Loucy (cell line): Measurements from ENCODE around the gene SORD.
A peak's percentile ranks its signal among the peaks of the same experiment; 100 is the strongest.
"Not testable (repeated sequence)": the region's sequence is repeated elsewhere in the genome, so short reads cannot be mapped to it uniquely, and the experiment has no call there.

Experiments
- H2AFZ ChIP-seq: fragments of 200-600 bp; sonication (generic); 2 replicates; pipeline ENCODE4 v1.6.0; 2016; ENCODE audit warnings: antibody characterized with exemption, mild to moderate bottlenecking, low read length, moderate library complexity
- H3F3A ChIP-seq: fragments of 200-600 bp; 2 replicates; pipeline ENCODE4 v1.6.0; 2016; ENCODE audit warnings: antibody characterized with exemption, low read depth, mild to moderate bottlenecking
- H3K27me3 ChIP-seq: fragments of 200-600 bp; sonication (generic); 2 replicates; pipeline ENCODE4 v1.6.1; 2014; ENCODE audit warnings: low read length, mild to moderate bottlenecking; ENCODE audit not compliant: insufficient read depth, poor library complexity, severe bottlenecking
- H3K36me3 ChIP-seq: fragments of 200-600 bp; sonication (generic); 2 replicates; pipeline ENCODE4 v1.6.1; 2016; ENCODE audit warnings: low read length; ENCODE audit not compliant: insufficient read depth
- H3K4me1 ChIP-seq: fragments of 200-600 bp; sonication (generic); 2 replicates; pipeline ENCODE4 v1.5.1; 2014; ENCODE audit warnings: low read length, mild to moderate bottlenecking; ENCODE audit not compliant: insufficient read depth, poor library complexity, severe bottlenecking
- H3K4me2 ChIP-seq: fragments of 200-600 bp; sonication (generic); 2 replicates; pipeline ENCODE4 v1.6.0; 2014; ENCODE audit warnings: antibody characterized with exemption, low read length, low read depth, mild to moderate bottlenecking; ENCODE audit not compliant: poor library complexity, severe bottlenecking
- H3K4me3 ChIP-seq: fragments of 200-600 bp; sonication (generic); 2 replicates; pipeline ENCODE4 v1.5.1; 2014; ENCODE audit warnings: low read length, mild to moderate bottlenecking, mixed read lengths; ENCODE audit not compliant: poor library complexity, severe bottlenecking
- H3K79me2 ChIP-seq: fragments of 200-600 bp; sonication (generic); 2 replicates; pipeline ENCODE4 v1.6.1; 2014; ENCODE audit warnings: low read length; ENCODE audit not compliant: insufficient read depth
- H3K9ac ChIP-seq: fragments of 200-600 bp; sonication (generic); 2 replicates; pipeline ENCODE4 v1.6.0; 2014; ENCODE audit warnings: mild to moderate bottlenecking, low read depth, low read length, moderate library complexity; ENCODE audit not compliant: poor library complexity, severe bottlenecking
- H3K9me2 ChIP-seq: fragments of 200-600 bp; sonication (generic); replicated peaks from 2 replicates; pipeline ENCODE4 v1.6.1; 2016; ENCODE audit warnings: low read depth, low read length, mixed read lengths
- H3K9me3 ChIP-seq: fragments of 200-600 bp; sonication (generic); 2 replicates; pipeline ENCODE4 v1.6.1; 2014; ENCODE audit warnings: mild to moderate bottlenecking, antibody characterized with exemption, low read length, low read depth; ENCODE audit not compliant: insufficient read depth
- H4K20me1 ChIP-seq: fragments of 200-600 bp; sonication (generic); 2 replicates; pipeline ENCODE4 v1.6.0; 2014; ENCODE audit warnings: antibody characterized with exemption, low read length, mild to moderate bottlenecking; ENCODE audit not compliant: insufficient read depth, poor library complexity, severe bottlenecking
- CTCF ChIP-seq: fragments of 200-600 bp; sonication (generic); conservative IDR thresholded peaks from 2 replicates; pipeline ENCODE4 v1.5.1; 2014; ENCODE audit warnings: mild to moderate bottlenecking, antibody characterized with exemption, low read length
- EZH2phosphoT487 ChIP-seq: fragments of 200-600 bp; IDR thresholded peaks from 2 replicates; pipeline ENCODE4 v1.6.1; 2018; ENCODE audit warnings: antibody characterized with exemption, mild to moderate bottlenecking, moderate library complexity, borderline replicate concordance

SORD gene

GRCh38 chr15:45022871-45023658 is at the start of gene SORD:
SORD (plus strand) TSS chr15:45023195; CDS start chr15:45023284, 89 bp downstream.
- Histone ChIP-seq H3K4me3 (peak within 1 kb of the TSS; percentile 80), H2AFZ (peak within 1 kb of the TSS; percentile 77), H3K27me3 (no peaks in the 10 kb centered on the region), H3K4me2 (peak within 1 kb of the TSS; percentile 76), H3K4me1 (peaks cover 33% of the 10 kb centered on the region), H3K9ac (peak within 1 kb of the TSS; percentile 88), H3K79me2 (peaks cover 31% of the 10 kb centered on the region), H3K9me3 (no peaks in the 10 kb centered on the region), H3K9me2 (no peaks in the 10 kb centered on the region), H3F3A (no peaks in the 10 kb centered on the region), H3K36me3 (no peaks in the 10 kb centered on the region), H4K20me1 (no peaks in the 10 kb centered on the region)
- TF ChIP-seq EZH2phosphoT487 = no peak
- TF ChIP-seq CTCF = no peak

- not testable (repeated sequence) for H3K79me2 ChIP-seq, H3K4me1 ChIP-seq, H3K9me2 ChIP-seq, H3F3A ChIP-seq, H3K9me3 ChIP-seq, H4K20me1 ChIP-seq, H3K9ac ChIP-seq, H3K27me3 ChIP-seq, H3K36me3 ChIP-seq, H3K4me3 ChIP-seq, H2AFZ ChIP-seq, H3K4me2 ChIP-seq
These were observed 46.8 kb upstream of the SORD start for GRCh38 chr15:44976183-44976582.

GRCh38 chr15:44977781-44978180 is 45.2 kb upstream of the SORD start:
- not testable (repeated sequence) for H3K9me3 ChIP-seq, H3K27me3 ChIP-seq, H3K4me2 ChIP-seq, H3F3A ChIP-seq, H3K4me1 ChIP-seq, H3K4me3 ChIP-seq, H3K79me2 ChIP-seq, H2AFZ ChIP-seq, H3K9me2 ChIP-seq, H3K9ac ChIP-seq, H4K20me1 ChIP-seq, H3K36me3 ChIP-seq

GRCh38 chr15:44979617-44980339 is 43.2 kb upstream of the SORD start:
- H3K9me3 ChIP-seq = not testable (repeated sequence)

GRCh38 chr15:44984144-44984543 is 38.9 kb upstream of the SORD start:
- H3K9ac ChIP-seq, H3K36me3 ChIP-seq, H3K79me2 ChIP-seq, H4K20me1 ChIP-seq, H2AFZ ChIP-seq, H3K27me3 ChIP-seq, H3K4me3 ChIP-seq, H3K4me2 ChIP-seq, H3K4me1 ChIP-seq, H3F3A ChIP-seq, H3K9me3 ChIP-seq, H3K9me2 ChIP-seq: not testable (repeated sequence)

More at GRCh38 chr15:44979617-44980339, 43.2 kb upstream of the SORD start:
- H3K9me2 ChIP-seq, H3K4me2 ChIP-seq, H3F3A ChIP-seq, H3K4me1 ChIP-seq, H3K27me3 ChIP-seq, H3K9ac ChIP-seq, H3K79me2 ChIP-seq, H4K20me1 ChIP-seq, H3K36me3 ChIP-seq, H2AFZ ChIP-seq, H3K4me3 ChIP-seq: not testable (repeated sequence)

DNA sequence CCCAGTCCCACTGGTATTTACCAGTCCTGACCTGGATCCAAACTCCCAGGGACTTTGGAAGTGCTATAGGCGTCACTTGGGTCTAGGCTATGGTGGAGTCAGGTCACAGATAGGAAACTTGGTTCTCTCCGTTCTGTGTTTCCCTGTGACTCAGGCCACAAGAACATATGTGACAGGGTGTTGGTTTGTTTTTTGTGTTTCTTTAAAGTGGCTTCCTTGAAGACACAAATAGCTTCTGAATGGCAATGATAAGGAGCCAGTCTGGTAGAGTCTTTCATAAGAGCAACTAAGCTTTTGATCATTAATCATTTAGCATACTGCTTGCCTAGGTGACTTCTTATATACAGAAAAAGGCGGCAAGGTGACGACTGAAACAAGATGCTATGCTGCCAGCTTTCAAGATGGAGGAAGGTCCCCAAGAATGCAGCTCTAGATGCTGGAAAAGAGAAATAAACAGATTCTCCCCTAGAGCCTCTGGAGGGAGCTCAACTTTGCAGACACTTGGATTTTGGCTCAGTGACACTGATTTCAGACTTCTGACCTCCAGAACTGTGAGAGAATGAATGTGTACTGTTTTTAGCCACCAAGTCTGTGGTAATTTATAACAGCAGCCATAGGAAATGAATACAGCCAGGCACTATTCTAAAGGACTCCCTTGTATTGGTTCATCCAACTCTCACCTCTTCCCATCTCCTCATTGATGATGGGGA is 36.5 kb upstream of the SORD start:
- not testable (repeated sequence) for H3K36me3 ChIP-seq, H3K9ac ChIP-seq, H3F3A ChIP-seq, H3K4me1 ChIP-seq, H3K27me3 ChIP-seq, H3K4me3 ChIP-seq, H3K9me2 ChIP-seq, H3K79me2 ChIP-seq, H2AFZ ChIP-seq, H4K20me1 ChIP-seq, H3K9me3 ChIP-seq, H3K4me2 ChIP-seq
